ENCODE results near the gene NME4.

NME4 gene

GRCh38 chr16:352547-353403, 44.2 kb upstream of the NME4 start, which contains the start of gene AXIN1:
Gene AXIN1 (minus strand): TSS chr16:352723. CDS start chr16:347025, 5,698 bp downstream.
- H3K36me3 ChIP-seq (ENCODE audit: control insufficient read depth, insufficient read depth, low read length), result no peaks in the 10 kb centered on the region
- no peaks in the 10 kb centered on the region for H3K27me3 ChIP-seq (replicated peaks; ENCODE audit: control insufficient read depth, insufficient read depth, low read length)
- TF ChIP-seq CTCF (IDR thresholded peaks at IDR 0.05; ENCODE audit: insufficient read depth, low read length, poor library complexity, severe bottlenecking), result no peak
- peak; percentile 97 for DNase-seq (ENCODE audit: extremely low read depth, insufficient read length)
- peak within 1 kb of the TSS; percentile 77 for H3K4me3 ChIP-seq (replicated peaks; ENCODE audit: low read depth, low read length)

- no peak for DNase-seq (ENCODE audit: extremely low read depth, insufficient read length)
- Histone ChIP-seq H3K27me3 (replicated peaks; ENCODE audit: control insufficient read depth, insufficient read depth, low read length) (no peaks in the 10 kb centered on the region), H3K36me3 (ENCODE audit: control insufficient read depth, insufficient read depth, low read length) (no peaks in the 10 kb centered on the region), H3K4me3 (replicated peaks; ENCODE audit: low read depth, low read length) (peak overlapping the region; percentile 59)
- TF ChIP-seq CTCF (IDR thresholded peaks at IDR 0.05; ENCODE audit: insufficient read depth, low read length, poor library complexity, severe bottlenecking), result no peak
These were observed 43.4 kb upstream of the NME4 start for GRCh38 chr16:353404-354290.

GRCh38 chr16:354291-354881, 42.6 kb upstream of the NME4 start:
- H3K27me3 ChIP-seq (replicated peaks; ENCODE audit: control insufficient read depth, insufficient read depth, low read length), result no peaks in the 10 kb centered on the region

GRCh38 chr16:354971-355461, 42.0 kb upstream of the NME4 start:
- H3K4me3 ChIP-seq (replicated peaks; ENCODE audit: low read depth, low read length), result no peak overlapping the region
- no peaks in the 10 kb centered on the region for H3K36me3 ChIP-seq (ENCODE audit: control insufficient read depth, insufficient read depth, low read length)
- DNase-seq (ENCODE audit: extremely low read depth, insufficient read length), result no peak
- H3K27me3 ChIP-seq (replicated peaks; ENCODE audit: control insufficient read depth, insufficient read depth, low read length), result no peaks in the 10 kb centered on the region
- TF ChIP-seq CTCF (IDR thresholded peaks at IDR 0.05; ENCODE audit: insufficient read depth, low read length, poor library complexity, severe bottlenecking), result no peak

More at GRCh38 chr16:354291-354881, 42.6 kb upstream of the NME4 start:
- Histone ChIP-seq H3K4me3 (replicated peaks; ENCODE audit: low read depth, low read length) (no peak overlapping the region), H3K36me3 (ENCODE audit: control insufficient read depth, insufficient read depth, low read length) (no peaks in the 10 kb centered on the region)
- no peak for DNase-seq (ENCODE audit: extremely low read depth, insufficient read length)
- TF ChIP-seq CTCF (IDR thresholded peaks at IDR 0.05; ENCODE audit: insufficient read depth, low read length, poor library complexity, severe bottlenecking), result no peak

GRCh38 chr16:356741-357140, 40.3 kb upstream of the NME4 start:
- H3K27me3 ChIP-seq (replicated peaks; ENCODE audit: control insufficient read depth, insufficient read depth, low read length), result no peaks in the 10 kb centered on the region
- H3K36me3 ChIP-seq (ENCODE audit: control insufficient read depth, insufficient read depth, low read length), result no peaks in the 10 kb centered on the region
- H3K4me3 ChIP-seq (replicated peaks; ENCODE audit: low read depth, low read length), result no peak overlapping the region
- no peak for TF ChIP-seq CTCF (IDR thresholded peaks at IDR 0.05; ENCODE audit: insufficient read depth, low read length, poor library complexity, severe bottlenecking)
- DNase-seq (ENCODE audit: extremely low read depth, insufficient read length), result peak; percentile 3

All from GM06990 (cell line).